ENCODE results near the gene FAM241A. TPM values are rescaled to one million over a fixed set of nuclear protein-coding genes. Genes with fewer than 3 reads are reported as not detected.

FAM241A gene
- total RNA-seq, 1 donor from 2014 or later: 7.4 TPM

DNA sequence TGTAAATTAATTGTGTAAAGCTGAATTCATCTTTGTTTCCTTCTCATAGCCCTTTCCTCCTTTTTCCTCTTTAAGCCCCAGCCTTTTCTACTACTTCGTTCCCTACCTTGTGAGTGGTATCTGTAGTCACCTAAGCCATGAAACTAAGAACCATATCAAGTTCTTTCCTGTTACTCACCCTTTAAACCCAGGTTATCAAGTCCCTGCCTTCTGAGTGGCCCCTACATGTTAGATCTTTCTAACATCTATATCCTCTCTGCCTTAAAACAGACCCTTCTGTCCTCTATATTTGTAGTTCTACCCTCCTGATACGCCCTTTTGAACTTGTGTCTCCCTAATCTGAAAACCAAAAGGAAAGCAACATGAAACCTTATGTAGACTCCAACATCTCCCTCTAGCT is 93.6 kb downstream of the FAM241A start:
- ATAC-seq (ENCODE audit: poor library complexity) (no peak), DNase-seq (no peak)
- intact Hi-C loops (cut with DNase I): no loop called here

Other genes with a start within 250 kb of the FAM241A start
- 11.1 TPM for gene AP1AR, start 86.3 kb downstream of the FAM241A start, total RNA-seq
- 24.3 TPM for gene TIFA, start 140.4 kb downstream of the FAM241A start, total RNA-seq
- 4.0 TPM for gene ALPK1, start 151.9 kb downstream of the FAM241A start, total RNA-seq

All from Right ventricle myocardium superior (tissue), 1 donor.